ENCODE data around the gene RNF186. TPM values are rescaled to one million over a fixed set of nuclear protein-coding genes. Genes with fewer than 3 reads are reported as not detected.

RNF186 gene
- total RNA-seq, 4 donors from 2014 or later, result 2.5 to 19.0 (median 10.4) TPM

- no peaks in the 10 kb centered on the region for H3K27me3 ChIP-seq
- H3K36me3 ChIP-seq, result peaks cover 0 to 54% (median 0%) of the 10 kb centered on the region in 3 donors
- H3K4me1 ChIP-seq, result no peaks in the 10 kb centered on the region
- DNase-seq, result no peak
- no peak overlapping the region for H3K4me3 ChIP-seq
- no peaks in the 10 kb centered on the region for H3K9me3 ChIP-seq
- H3K27ac ChIP-seq, result no peak overlapping the region
- no peak for TF ChIP-seq CTCF (IDR thresholded peaks at IDR 0.05)
Measured at GRCh38 chr1:19775831-19776230, 39.3 kb downstream of the RNF186 start.

- DNase-seq, result no peak
- TF ChIP-seq POLR2A (IDR thresholded peaks at IDR 0.05), result no peak
- no peak for TF ChIP-seq CTCF (IDR thresholded peaks at IDR 0.05)
- H3K4me1 ChIP-seq, result no peaks in the 10 kb centered on the region
- H3K36me3 ChIP-seq, result peaks cover 0 to 56% (median 0%) of the 10 kb centered on the region in 3 donors
- no peaks in the 10 kb centered on the region for H3K27me3 ChIP-seq
- no peak overlapping the region for H3K4me3 ChIP-seq
- H3K9me3 ChIP-seq, result no peaks in the 10 kb centered on the region
- H3K27ac ChIP-seq, result no peak overlapping the region
Measured at GRCh38 chr1:19775317-19775716, 39.8 kb downstream of the RNF186 start.

GRCh38 chr1:19774180-19774785 lies 40.8 kb downstream of the RNF186 start:
- peaks cover 0 to 55% (median 0%) of the 10 kb centered on the region in 3 donors for H3K36me3 ChIP-seq
- DNase-seq, result no peak
- H3K4me3 ChIP-seq, result no peak overlapping the region
- no peaks in the 10 kb centered on the region for H3K4me1 ChIP-seq
- no peak for TF ChIP-seq POLR2A (IDR thresholded peaks at IDR 0.05)
- TF ChIP-seq CTCF (IDR thresholded peaks at IDR 0.05), result no peak
- no peaks in the 10 kb centered on the region for H3K9me3 ChIP-seq
- H3K27ac ChIP-seq, result no peak overlapping the region
- no peaks in the 10 kb centered on the region for H3K27me3 ChIP-seq

- peaks cover 0 to 47% (median 0%) of the 10 kb centered on the region in 3 donors for H3K36me3 ChIP-seq
- TF ChIP-seq CTCF (IDR thresholded peaks at IDR 0.05) (no peak), POLR2A (IDR thresholded peaks at IDR 0.05) (no peak)
- H3K9me3 ChIP-seq, result no peaks in the 10 kb centered on the region
- no peaks in the 10 kb centered on the region for H3K27me3 ChIP-seq
- no peak overlapping the region for H3K4me3 ChIP-seq
- no peaks in the 10 kb centered on the region for H3K4me1 ChIP-seq
- H3K27ac ChIP-seq, result no peak overlapping the region
- no peak for DNase-seq
Measured at GRCh38 chr1:19773485-19773884, 41.6 kb downstream of the RNF186 start.

GRCh38 chr1:19772053-19772452 lies 43.0 kb downstream of the RNF186 start:
- no peaks in the 10 kb centered on the region for H3K9me3 ChIP-seq
- H3K27me3 ChIP-seq, result no peaks in the 10 kb centered on the region
- H3K36me3 ChIP-seq, result peaks cover 0 to 44% (median 0%) of the 10 kb centered on the region in 3 donors
- H3K27ac ChIP-seq, result no peak overlapping the region
- no peaks in the 10 kb centered on the region for H3K4me1 ChIP-seq
- TF ChIP-seq CTCF (IDR thresholded peaks at IDR 0.05), result no peak
- H3K4me3 ChIP-seq, result no peak overlapping the region
- DNase-seq, result no peak

- Histone ChIP-seq H3K36me3 (peaks cover 0 to 42% (median 0%) of the 10 kb centered on the region in 3 donors), H3K27me3 (no peaks in the 10 kb centered on the region), H3K9me3 (no peaks in the 10 kb centered on the region), H3K27ac (no peak overlapping the region), H3K4me1 (no peaks in the 10 kb centered on the region), H3K4me3 (no peak overlapping the region)
- TF ChIP-seq CTCF (IDR thresholded peaks at IDR 0.05) (no peak), POLR2A (IDR thresholded peaks at IDR 0.05) (no peak)
- DNase-seq, result no peak
Measured at GRCh38 chr1:19771350-19771749, 43.7 kb downstream of the RNF186 start.

All from Peyer's patch (tissue), 4 donors.